KMS-11 (cell line): Measurements from ENCODE around the gene UBL4A.
A peak's percentile ranks its signal among the peaks of the same experiment; 100 is the strongest.

ENCODE experiments used
- H2AFZ ChIP-seq: fragments of 200-600 bp; sonication (generic); 2 replicates; pipeline ENCODE4 v1.6.1; 2016; ENCODE audit warnings: antibody characterized with exemption, mixed run types, low read depth
- H3K27ac ChIP-seq: fragments of 200-600 bp; sonication (generic); 2 replicates; pipeline ENCODE4 v1.6.1; 2016; ENCODE audit warnings: mild to moderate bottlenecking, mixed run types
- H3K27me3 ChIP-seq: fragments of 200-600 bp; sonication (generic); 2 replicates; pipeline ENCODE4 v1.6.1; 2017; ENCODE audit warnings: mild to moderate bottlenecking, low read depth, mixed run types, moderate library complexity; ENCODE audit not compliant: insufficient read depth
- H3K36me3 ChIP-seq: fragments of 200-600 bp; sonication (generic); 2 replicates; pipeline ENCODE4 v1.6.1; 2017; ENCODE audit warnings: mild to moderate bottlenecking, mixed run types; ENCODE audit not compliant: insufficient read depth
- H3K4me1 ChIP-seq: fragments of 200-600 bp; sonication (generic); 2 replicates; pipeline ENCODE4 v1.6.1; 2016; ENCODE audit warnings: mild to moderate bottlenecking, low read depth, mixed run types; ENCODE audit not compliant: poor library complexity, severe bottlenecking
- H3K4me2 ChIP-seq: fragments of 200-600 bp; sonication (generic); 2 replicates; pipeline ENCODE4 v1.7.0; 2016; ENCODE audit warnings: mild to moderate bottlenecking, mixed run types
- H3K4me3 ChIP-seq: fragments of 200-600 bp; sonication (generic); IDR thresholded peaks from 2 replicates; pipeline ENCODE4 v1.6.1; 2017; ENCODE audit warnings: low read depth, low read length, mixed read lengths; ENCODE audit not compliant: insufficient read depth
- H3K79me2 ChIP-seq: fragments of 200-600 bp; sonication (generic); 2 replicates; pipeline ENCODE4 v1.6.1; 2016; ENCODE audit warnings: low read depth, mixed run types; ENCODE audit not compliant: insufficient read depth
- H3K9ac ChIP-seq: fragments of 200-600 bp; sonication (generic); 2 replicates; pipeline ENCODE4 v1.6.1; 2016; ENCODE audit warnings: mild to moderate bottlenecking, mixed run types
- H4K20me1 ChIP-seq: fragments of 200-600 bp; sonication (generic); 2 replicates; pipeline ENCODE4 v1.6.1; 2016; ENCODE audit warnings: mild to moderate bottlenecking, mixed run types; ENCODE audit not compliant: insufficient read depth
- TF ChIP-seq, protein P1 (sequence below): fragments of 200-600 bp; sonication (generic); conservative IDR thresholded peaks from 2 replicates; pipeline ENCODE4 v1.6.1; 2017; ENCODE audit warnings: low read depth, mild to moderate bottlenecking, antibody characterized with exemption, low read length, moderate library complexity, mixed read lengths

UBL4A gene

GRCh38 chrX:154436374-154436982 lies 49.9 kb downstream of the UBL4A start:
- peaks cover 12% of the 10 kb centered on the region; the same call in 1 of the 2 replicates for H3K79me2 ChIP-seq
- peak overlapping the region; percentile 39; the same call in 1 of the 2 replicates for H3K9ac ChIP-seq
- no peak overlapping the region for H2AFZ ChIP-seq
- 0 out of 2 replicates have a peak overlapping the region, but pooled peaks have one; percentile 39 for H3K4me2 ChIP-seq
- no peaks in the 10 kb centered on the region for H3K27me3 ChIP-seq
- no peaks in the 10 kb centered on the region for H4K20me1 ChIP-seq
- TF ChIP-seq, protein P1, sequence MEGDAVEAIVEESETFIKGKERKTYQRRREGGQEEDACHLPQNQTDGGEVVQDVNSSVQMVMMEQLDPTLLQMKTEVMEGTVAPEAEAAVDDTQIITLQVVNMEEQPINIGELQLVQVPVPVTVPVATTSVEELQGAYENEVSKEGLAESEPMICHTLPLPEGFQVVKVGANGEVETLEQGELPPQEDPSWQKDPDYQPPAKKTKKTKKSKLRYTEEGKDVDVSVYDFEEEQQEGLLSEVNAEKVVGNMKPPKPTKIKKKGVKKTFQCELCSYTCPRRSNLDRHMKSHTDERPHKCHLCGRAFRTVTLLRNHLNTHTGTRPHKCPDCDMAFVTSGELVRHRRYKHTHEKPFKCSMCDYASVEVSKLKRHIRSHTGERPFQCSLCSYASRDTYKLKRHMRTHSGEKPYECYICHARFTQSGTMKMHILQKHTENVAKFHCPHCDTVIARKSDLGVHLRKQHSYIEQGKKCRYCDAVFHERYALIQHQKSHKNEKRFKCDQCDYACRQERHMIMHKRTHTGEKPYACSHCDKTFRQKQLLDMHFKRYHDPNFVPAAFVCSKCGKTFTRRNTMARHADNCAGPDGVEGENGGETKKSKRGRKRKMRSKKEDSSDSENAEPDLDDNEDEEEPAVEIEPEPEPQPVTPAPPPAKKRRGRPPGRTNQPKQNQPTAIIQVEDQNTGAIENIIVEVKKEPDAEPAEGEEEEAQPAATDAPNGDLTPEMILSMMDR: no peak
- no peaks in the 10 kb centered on the region for H3K36me3 ChIP-seq
- H3K4me1 ChIP-seq: no peaks in the 10 kb centered on the region
- H3K4me3 ChIP-seq: no peak overlapping the region
- H3K27ac ChIP-seq: 0 out of 2 replicates have a peak overlapping the region, but pooled peaks have one; percentile 38

DNA sequence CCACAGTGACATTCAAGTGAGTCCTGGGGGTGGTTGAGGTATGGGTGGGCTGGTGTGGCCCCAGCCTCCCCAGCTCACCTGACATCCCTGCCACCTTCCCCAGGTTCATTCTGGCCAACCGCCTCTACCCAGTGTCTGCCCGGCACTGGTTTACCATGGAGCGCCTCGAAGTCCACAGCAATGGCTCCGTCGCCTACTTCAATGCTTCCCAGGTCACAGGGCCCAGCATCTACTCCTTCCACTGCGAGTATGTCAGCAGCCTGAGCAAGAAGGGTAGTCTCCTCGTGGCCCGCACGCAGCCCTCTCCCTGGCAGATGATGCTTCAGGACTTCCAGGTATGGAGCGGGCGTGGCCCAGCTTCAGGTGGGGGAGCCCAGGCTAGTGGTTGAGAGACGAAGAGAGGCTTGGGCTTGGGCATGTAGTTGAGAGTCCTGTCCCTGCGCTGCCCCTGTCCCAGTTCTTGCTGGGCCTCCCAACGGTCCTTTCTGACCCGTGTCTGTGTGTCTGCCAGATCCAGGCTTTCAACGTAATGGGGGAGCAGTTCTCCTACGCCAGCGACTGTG lies 51.2 kb downstream of the UBL4A start:
- H3K36me3 ChIP-seq: no peaks in the 10 kb centered on the region
- peaks cover 12% of the 10 kb centered on the region; the same call in 1 of the 2 replicates for H3K79me2 ChIP-seq
- no peaks in the 10 kb centered on the region for H3K27me3 ChIP-seq
- H3K27ac ChIP-seq: no peak overlapping the region
- H3K9ac ChIP-seq: no peak overlapping the region
- no peaks in the 10 kb centered on the region for H4K20me1 ChIP-seq
- H3K4me1 ChIP-seq: no peaks in the 10 kb centered on the region
- H2AFZ ChIP-seq: no peak overlapping the region
- TF ChIP-seq, protein P1: no peak
- no peak overlapping the region for H3K4me2 ChIP-seq
- no peak overlapping the region for H3K4me3 ChIP-seq

- peaks cover 13% of the 10 kb centered on the region; the same call in 1 of the 2 replicates for H3K79me2 ChIP-seq
- H3K4me3 ChIP-seq: no peak overlapping the region
- no peaks in the 10 kb centered on the region for H4K20me1 ChIP-seq
- no peak overlapping the region for H3K9ac ChIP-seq
- H2AFZ ChIP-seq: no peak overlapping the region
- H3K4me1 ChIP-seq: peaks cover 1% of the 10 kb centered on the region
- TF ChIP-seq, protein P1: no peak
- no peak overlapping the region for H3K4me2 ChIP-seq
- no peaks in the 10 kb centered on the region for H3K36me3 ChIP-seq
- no peaks in the 10 kb centered on the region for H3K27me3 ChIP-seq
- no peak overlapping the region for H3K27ac ChIP-seq
These were observed 51.8 kb downstream of the UBL4A start for GRCh38 chrX:154434394-154435168.
